Colonic mucosa (tissue), 4 donors: Measurements from ENCODE around the gene IRF4. TPM values are rescaled to one million over a fixed set of nuclear protein-coding genes. Genes with fewer than 3 reads are reported as not detected.

Experiments used
- DNase-seq: peaks from one replicate; pipeline ENCODE4 v3.0.0-alpha.2; 2020
- H3K27ac ChIP-seq: fragments of 200-600 bp; one replicate; pipeline ENCODE4 v1.8.0; 2021
- H3K27me3 ChIP-seq: fragments of 200-600 bp; one replicate; pipeline ENCODE4 v1.8.0; 2021
- H3K36me3 ChIP-seq: fragments of 200-600 bp; one replicate; pipeline ENCODE4 v1.8.0; 2021
- H3K4me1 ChIP-seq: fragments of 200-600 bp; one replicate; pipeline ENCODE4 v1.8.0; 2021; ENCODE audit warnings: mild to moderate bottlenecking
- H3K4me3 ChIP-seq: fragments of 200-600 bp; one replicate; pipeline ENCODE4 v1.8.0; 2021
- H3K9ac ChIP-seq, 2 donors: one replicate each; pipeline ENCODE4 v1.7.0; 2013; ENCODE audit warnings: control low read depth in 2 of 2, low read depth in 2 of 2, low read length in 2 of 2
- H3K9me3 ChIP-seq: fragments of 200-600 bp; one replicate; pipeline ENCODE4 v1.8.0; 2021
- intact Hi-C: fragments of 100-400 bp; cut with DNase I; formaldehyde crosslinking; loops from one replicate; pipeline ENCODE4 v1.14.1; 2022
- total RNA-seq, 2 donors: library from RNA; stranded (reverse); fragmentation: NEBNext Ultra II Directional in 1 of 2; extraction: Animal tissue kit (Norgen Biotek cat#: 25700) in 1 of 2; gene quantifications; one replicate each; pipeline ENCODE4 v1.2.1, GENCODE V29; 2021
- TF ChIP-seq, protein P1 (sequence below): fragments of 200-600 bp; IDR thresholded peaks from one replicate; pipeline ENCODE4 v1.8.0; 2022; ENCODE audit warnings: antibody characterized with exemption, mild to moderate bottlenecking
- donor health status: healthy.
- donor health status: DM: no; HTN: no; CAD: no.
- donor health status: DM: no; HTN: no; CAD: no.

Gene IRF4
- total RNA-seq, 2 donors from 2014 or later, result 4.7 to 8.8 TPM

- TF ChIP-seq, protein P1, sequence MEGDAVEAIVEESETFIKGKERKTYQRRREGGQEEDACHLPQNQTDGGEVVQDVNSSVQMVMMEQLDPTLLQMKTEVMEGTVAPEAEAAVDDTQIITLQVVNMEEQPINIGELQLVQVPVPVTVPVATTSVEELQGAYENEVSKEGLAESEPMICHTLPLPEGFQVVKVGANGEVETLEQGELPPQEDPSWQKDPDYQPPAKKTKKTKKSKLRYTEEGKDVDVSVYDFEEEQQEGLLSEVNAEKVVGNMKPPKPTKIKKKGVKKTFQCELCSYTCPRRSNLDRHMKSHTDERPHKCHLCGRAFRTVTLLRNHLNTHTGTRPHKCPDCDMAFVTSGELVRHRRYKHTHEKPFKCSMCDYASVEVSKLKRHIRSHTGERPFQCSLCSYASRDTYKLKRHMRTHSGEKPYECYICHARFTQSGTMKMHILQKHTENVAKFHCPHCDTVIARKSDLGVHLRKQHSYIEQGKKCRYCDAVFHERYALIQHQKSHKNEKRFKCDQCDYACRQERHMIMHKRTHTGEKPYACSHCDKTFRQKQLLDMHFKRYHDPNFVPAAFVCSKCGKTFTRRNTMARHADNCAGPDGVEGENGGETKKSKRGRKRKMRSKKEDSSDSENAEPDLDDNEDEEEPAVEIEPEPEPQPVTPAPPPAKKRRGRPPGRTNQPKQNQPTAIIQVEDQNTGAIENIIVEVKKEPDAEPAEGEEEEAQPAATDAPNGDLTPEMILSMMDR, result no peak
- no peaks in the 10 kb centered on the region for H3K27me3 ChIP-seq
- no peaks in the 10 kb centered on the region for H3K36me3 ChIP-seq
- H3K4me1 ChIP-seq, result no peaks in the 10 kb centered on the region
- no peak overlapping the region for H3K4me3 ChIP-seq
- no peak for DNase-seq
- no peaks in the 10 kb centered on the region for H3K9me3 ChIP-seq
- no peak overlapping the region for H3K27ac ChIP-seq
- intact Hi-C loops, result no loop called here
- no peak overlapping the region for H3K9ac ChIP-seq
Measured at GRCh38 chr6:431986-432385, 40.4 kb downstream of the IRF4 start.

DNA sequence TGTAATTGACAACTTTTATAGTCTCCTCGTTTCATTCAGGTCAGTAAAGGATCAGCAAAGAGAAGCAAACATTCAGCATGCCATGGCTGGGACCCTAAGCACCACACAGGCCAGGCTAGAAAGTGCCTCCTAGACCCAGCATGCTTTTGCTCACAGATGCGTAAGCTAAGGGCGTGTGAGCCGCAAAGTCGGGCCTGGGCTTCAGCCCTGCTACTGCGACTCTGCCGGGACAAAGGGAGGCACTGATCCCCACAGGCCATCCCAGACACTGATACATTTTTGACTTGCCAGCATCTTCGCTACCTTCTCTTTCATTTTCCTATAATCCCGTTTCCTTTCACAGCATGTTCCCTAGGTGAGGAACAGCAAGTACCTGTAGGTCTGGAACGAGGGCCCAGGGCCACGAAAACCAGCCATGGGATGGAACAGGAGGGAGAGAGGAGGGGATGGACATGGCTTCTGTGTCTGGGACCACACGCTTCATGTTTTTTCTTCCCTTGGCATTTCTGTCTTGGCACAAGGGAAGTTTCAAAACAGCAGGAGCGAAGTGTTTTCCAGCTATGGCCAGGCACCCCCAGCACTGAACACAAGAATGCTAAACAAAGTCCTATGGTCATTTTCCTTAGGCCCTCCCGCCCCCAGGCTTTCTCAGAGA lies 42.6 kb downstream of the IRF4 start:
- H3K27me3 ChIP-seq, result no peaks in the 10 kb centered on the region
- H3K27ac ChIP-seq, result no peak overlapping the region
- H3K9ac ChIP-seq, result no peak overlapping the region
- intact Hi-C loops, result no loop called here
- H3K9me3 ChIP-seq, result no peaks in the 10 kb centered on the region
- H3K4me1 ChIP-seq, result no peaks in the 10 kb centered on the region
- TF ChIP-seq, protein P1, result no peak
- DNase-seq, result no peak
- no peaks in the 10 kb centered on the region for H3K36me3 ChIP-seq
- H3K4me3 ChIP-seq, result no peak overlapping the region

GRCh38 chr6:435441-436307 lies 44.1 kb downstream of the IRF4 start:
- H3K9ac ChIP-seq, result no peak overlapping the region
- DNase-seq, result no peak
- H3K36me3 ChIP-seq, result no peaks in the 10 kb centered on the region
- no peaks in the 10 kb centered on the region for H3K4me1 ChIP-seq
- no peaks in the 10 kb centered on the region for H3K27me3 ChIP-seq
- H3K27ac ChIP-seq, result no peak overlapping the region
- no peak overlapping the region for H3K4me3 ChIP-seq
- H3K9me3 ChIP-seq, result no peaks in the 10 kb centered on the region
- intact Hi-C loops, result no loop called here
- TF ChIP-seq, protein P1, result no peak

DNA sequence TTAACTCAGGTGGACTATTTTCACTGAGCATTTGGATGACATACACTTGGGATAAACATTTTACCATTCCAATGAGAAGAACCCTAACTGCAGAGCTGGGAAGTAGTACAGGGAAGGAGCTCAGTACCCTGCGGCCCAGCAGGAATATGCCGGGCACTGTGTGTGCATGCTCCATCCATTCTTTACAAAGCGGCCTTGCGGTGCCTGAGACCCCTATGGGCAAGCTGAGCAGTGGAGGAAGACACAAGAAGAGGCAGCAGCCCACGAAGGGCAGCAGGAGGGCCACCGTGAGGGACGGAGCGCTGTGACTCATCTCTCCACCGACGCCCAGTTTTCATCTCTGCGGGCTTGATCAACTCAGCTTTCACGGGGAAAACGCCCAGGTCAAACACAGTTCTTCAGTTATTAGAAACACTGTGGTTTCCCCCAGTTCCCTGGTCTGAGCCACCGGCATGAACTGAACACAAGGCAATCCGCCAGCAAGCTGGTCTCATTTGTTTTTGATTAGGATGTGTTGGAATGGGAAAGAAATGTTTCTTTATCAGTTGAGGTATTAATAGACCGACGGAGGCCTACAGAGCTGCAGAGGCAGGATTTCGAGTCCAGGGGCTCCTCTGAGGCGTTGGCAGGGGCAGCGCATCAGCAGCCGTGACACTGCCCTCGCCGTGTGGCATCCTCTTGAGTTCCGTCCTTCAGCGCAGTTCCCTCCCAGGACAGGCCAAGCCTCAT lies 44.9 kb downstream of the IRF4 start:
- Histone ChIP-seq H3K4me3 (no peak overlapping the region), H3K36me3 (no peaks in the 10 kb centered on the region), H3K4me1 (no peaks in the 10 kb centered on the region), H3K9me3 (no peaks in the 10 kb centered on the region), H3K27ac (no peak overlapping the region), H3K27me3 (no peaks in the 10 kb centered on the region), H3K9ac (no peak overlapping the region)
- intact Hi-C loops, result no loop called here
- DNase-seq, result no peak
- TF ChIP-seq, protein P1, result no peak

- Histone ChIP-seq H3K27me3 (no peaks in the 10 kb centered on the region), H3K9me3 (no peaks in the 10 kb centered on the region), H3K4me1 (no peaks in the 10 kb centered on the region), H3K9ac (no peak overlapping the region), H3K27ac (no peak overlapping the region), H3K4me3 (no peak overlapping the region), H3K36me3 (no peaks in the 10 kb centered on the region)
- intact Hi-C loops, result no loop called here
- TF ChIP-seq, protein P1, result no peak
- DNase-seq, result no peak
Measured at GRCh38 chr6:437037-437392, 45.5 kb downstream of the IRF4 start.
